ENCODE measurements around the gene AMFR.

- TF ChIP-seq CTCF (IDR thresholded peaks at IDR 0.05; ENCODE audit: low read depth, low read length, missing input control) (no peak), RAD21 (IDR thresholded peaks at IDR 0.05) (no peak), RXRA (IDR thresholded peaks at IDR 0.05) (no peak)
Observed at GRCh38 chr16:56357765-56358322, 67.5 kb downstream of the AMFR start.

All from liver (tissue), 3 donors.